D341Med (cell line): ENCODE measurements around the gene GAR1.
A peak's percentile ranks its signal among the peaks of the same experiment; 100 is the strongest.
"Not testable (repeated sequence)": the region's sequence is repeated elsewhere in the genome, so short reads cannot be mapped to it uniquely, and the experiment has no call there.

Experiments
- DNase-seq: peaks from one replicate; pipeline ENCODE4 v3.0.0; 2012; ENCODE audit warnings: low spot score

GAR1 gene

DNA sequence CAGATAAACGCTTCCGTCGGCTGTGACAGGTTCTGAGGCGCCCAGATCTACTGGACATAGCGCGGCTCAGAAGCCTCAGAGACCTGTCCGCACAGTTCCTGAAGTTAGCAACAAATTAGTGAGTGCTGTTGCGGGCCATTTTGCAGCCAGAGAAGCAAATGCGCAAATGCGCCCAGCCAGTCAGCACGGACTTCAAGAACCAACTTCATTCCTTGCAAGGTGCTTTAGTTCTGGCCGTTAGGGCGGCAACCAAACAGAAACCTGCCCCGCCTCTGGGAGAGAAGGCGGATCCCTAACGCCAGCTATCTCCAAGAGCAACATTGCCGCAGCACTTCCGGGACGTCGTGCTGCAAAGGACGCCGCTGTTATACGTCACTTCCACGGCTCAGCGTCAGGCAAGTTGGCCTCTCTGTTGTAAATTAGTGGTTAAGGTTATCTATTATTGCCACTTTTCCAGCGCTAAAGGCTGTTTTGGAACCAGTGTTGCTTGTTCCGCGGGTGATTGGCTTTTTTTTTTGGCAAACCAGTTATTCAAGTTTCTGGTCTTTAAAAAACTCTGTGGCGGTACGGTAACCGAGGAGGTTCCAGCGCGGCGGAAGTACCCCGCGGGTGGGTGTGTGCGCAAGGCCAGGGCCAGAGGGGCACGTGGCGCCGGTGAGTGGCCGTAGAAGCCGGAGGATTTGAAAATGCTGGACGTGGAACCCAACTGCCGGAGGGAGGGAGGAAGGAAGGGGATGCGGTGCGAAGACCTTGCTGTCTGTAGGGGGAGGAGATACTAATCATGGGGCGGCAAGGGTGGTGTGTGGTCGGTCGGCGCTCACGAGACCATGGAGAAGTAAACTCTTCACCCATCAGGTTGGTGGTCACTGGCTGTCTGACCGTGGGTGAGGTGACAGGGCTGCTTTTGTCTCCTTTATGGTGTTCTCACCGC lies at the start of gene GAR1:
Gene GAR1, plus strand, starts transcription at position 612 of the 931 bp plus-strand sequence. CDS start 403 bp downstream, outside the sequence.
- DNase-seq: peak; percentile 91

DNA sequence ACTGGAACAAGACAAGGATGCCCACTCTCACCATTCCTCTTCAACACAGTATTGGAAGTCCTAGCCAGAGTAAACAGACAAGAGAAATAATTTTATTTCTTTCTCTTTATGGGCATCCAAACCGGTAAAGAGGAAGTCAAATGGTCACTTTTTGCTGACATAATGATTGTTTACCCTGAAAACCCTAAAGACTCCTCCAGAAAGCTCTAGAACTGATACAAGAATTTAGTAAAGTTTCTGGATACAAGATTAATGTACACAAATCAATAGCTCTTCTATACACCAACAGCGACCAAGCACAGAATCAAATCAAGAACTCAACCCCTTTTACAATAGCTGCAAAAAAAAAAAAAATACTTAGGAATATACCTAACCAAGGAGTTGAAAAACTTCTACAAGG lies 33.5 kb upstream of the GAR1 start:
- DNase-seq: not testable (repeated sequence)

GRCh38 chr4:109786846-109787245 lies 28.7 kb upstream of the GAR1 start:
- DNase-seq: no peak

DNA sequence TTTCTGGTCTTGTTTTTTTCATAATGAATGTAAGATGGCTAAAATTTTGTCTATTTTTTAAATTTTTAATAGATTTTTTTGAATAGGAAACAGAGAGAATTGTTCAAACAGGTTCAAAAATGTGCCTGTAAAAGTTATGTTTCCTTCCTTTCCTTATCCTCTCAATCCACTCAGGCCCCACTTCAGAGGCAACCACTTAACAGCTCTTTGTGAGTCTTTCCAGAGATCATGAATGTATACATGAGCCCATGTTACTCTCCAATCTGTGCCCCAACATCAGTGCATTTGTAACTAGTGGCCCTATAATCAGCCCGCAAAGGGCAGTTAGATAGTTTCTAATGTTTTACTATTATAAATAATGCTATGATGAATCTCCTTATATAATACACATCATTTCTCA lies 27.8 kb upstream of the GAR1 start:
- no peak for DNase-seq

- DNase-seq: no peak
Observed at GRCh38 chr4:109795059-109795458, 20.5 kb upstream of the GAR1 start.

DNA sequence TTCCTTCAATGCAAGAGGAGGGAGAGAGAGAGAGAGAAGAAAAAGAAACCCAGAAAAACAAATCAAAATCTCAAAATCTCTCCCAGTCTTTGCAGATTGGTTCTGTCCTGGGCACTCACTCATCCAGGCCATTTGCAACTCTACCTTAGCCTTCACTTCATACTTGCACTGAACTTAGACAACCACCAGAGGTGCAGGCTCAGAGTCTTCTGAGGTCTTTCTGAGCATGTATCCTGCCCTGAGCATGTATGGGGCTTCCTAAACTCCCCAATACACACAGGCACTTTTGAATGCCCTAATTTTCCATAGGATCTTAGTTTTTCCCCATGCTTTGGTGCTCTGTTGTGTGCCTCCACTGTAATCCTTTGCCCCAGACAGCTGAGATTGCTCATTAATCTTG lies 16.7 kb upstream of the GAR1 start:
- DNase-seq: no peak

GRCh38 chr4:109801099-109801789 lies 14.3 kb upstream of the GAR1 start:
- DNase-seq: no peak

- DNase-seq: no peak
Observed at GRCh38 chr4:109801895-109802319, 13.7 kb upstream of the GAR1 start, which contains the start of gene CFI. Gene CFI (minus strand): TSS chr4:109801999. CDS start chr4:109801971, 28 bp downstream.

GRCh38 chr4:109803924-109804571 lies 11.5 kb upstream of the GAR1 start:
- peak; percentile 67 for DNase-seq

DNA sequence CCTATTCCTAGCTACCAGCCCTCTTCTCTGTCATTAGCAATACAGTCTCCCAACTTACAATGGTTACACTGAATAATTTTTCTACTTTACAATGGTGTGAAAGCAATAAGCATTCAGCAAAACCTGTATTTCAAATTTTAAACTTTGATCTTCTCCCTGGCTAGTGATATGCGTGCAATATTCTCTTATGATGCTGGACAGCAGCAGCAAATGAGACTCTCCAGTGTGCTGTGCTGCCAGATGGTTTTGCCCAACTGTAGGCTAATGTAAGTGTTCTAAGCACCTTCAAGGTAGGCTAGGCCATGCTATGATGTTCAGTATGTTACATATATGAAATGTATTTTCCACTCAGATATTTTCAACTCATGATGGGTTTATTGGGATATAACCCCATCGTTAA lies 5.9 kb upstream of the GAR1 start:
- DNase-seq: no peak

DNA sequence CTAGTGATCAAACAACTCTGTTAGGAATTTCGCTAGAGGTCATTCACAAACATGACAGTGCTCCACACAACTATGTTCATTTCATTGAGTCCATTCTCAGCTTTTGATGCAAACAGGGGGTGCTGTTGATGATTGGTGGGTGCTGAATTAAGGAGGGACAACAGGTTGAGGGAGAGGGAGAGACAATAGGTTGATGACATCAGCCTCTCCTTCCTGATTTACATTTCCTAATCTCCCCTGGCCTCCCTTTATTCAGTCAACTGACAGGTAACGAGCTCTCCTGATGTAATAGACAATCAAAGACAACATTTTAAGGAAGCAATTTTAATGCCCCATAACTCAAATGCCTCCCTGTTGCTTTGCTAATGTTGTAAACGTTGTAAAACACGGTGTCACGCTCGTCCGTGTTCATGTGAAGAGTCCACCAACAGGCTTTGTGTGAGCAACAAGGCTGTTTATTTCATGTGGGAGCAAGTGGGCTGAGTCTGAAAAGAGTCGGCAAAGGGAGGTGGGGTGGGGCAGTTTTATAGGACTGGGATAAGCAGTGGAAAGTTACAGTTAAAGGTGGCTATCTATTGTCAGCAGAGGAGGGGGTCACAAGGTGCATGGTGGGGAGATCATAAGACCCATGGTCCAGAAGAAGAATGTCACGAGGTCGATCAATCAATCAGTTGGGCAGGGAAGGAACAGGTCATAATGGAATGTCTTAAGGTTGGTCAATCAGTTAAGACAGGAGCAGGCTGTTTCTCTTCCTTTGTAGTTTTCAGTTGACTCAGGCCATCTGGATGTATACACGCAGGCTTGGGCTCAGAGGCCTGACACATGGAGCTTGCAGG lies 4.8 kb upstream of the GAR1 start:
- no peak for DNase-seq

- no peak for DNase-seq
Observed at GRCh38 chr4:109811707-109812106, 3.9 kb upstream of the GAR1 start.

GRCh38 chr4:109816082-109816442 lies 500 bp downstream of the GAR1 start:
- DNase-seq: peak; percentile 41

GRCh38 chr4:109816894-109817293 lies 1.3 kb downstream of the GAR1 start:
- no peak for DNase-seq

DNA sequence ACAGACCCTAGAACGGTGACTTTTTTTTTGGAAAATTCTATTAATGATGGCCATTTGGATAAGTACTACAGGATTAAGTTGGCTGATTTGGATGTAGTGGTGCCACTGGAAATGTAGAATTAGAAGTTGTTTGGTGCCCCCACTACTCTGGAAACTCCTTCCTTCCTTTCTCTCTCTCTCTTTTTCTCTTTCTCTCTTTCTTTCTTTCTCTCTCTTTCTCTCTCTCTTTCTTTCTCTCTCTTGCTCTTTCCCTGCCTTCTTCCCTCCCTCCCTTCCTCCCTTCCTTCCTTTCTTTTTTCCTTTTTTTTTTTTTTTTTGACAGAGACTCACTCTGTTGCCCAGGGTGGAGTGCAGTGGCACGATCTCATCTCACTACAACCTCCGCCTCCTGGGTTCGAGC lies 2.7 kb downstream of the GAR1 start:
- DNase-seq: no peak

GRCh38 chr4:109820563-109820962 lies 5.0 kb downstream of the GAR1 start:
- peak; percentile 70 for DNase-seq

GRCh38 chr4:109821185-109821584 lies 5.6 kb downstream of the GAR1 start:
- DNase-seq: no peak

DNA sequence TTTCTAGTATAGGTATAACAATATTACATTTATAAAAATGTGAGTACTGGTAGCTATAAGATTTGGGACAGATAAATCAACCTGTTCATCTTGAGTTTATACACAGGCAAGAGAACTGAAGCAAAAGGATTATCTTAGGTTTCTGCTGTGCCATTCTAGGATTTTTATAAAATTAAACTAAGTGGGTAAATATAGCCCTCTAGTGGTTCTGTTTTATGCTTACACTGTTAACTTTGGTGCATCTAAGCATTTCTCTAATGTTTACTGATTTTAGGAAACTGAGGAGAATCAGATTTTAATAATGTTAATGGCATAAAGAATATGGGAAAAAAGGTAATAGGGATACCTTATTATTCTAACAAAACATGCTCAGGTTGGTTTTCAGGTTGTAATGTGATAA lies 11.2 kb downstream of the GAR1 start:
- no peak for DNase-seq

DNA sequence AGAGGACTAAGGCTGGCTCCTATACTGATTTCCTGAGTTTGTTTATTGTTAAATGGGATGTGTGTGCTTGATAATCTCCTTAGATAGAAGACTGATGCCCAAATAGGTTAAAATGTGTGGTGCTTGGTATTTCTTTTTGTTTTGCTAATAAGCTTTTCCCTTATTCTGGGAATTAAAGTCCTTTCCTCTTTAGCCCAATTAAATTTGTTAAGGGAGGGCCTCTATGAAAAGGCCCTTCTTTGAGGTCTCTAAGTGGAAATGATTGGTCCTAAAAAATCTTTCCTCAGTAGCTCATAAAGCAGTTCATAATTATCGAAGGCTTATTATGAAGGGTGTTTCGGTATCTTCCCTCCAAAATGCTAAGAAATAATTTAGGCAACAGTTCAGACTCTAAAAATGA lies 12.1 kb downstream of the GAR1 start, which contains the start of gene RRH:
Gene RRH, plus strand, starts transcription at position 301 of the 400 bp plus-strand sequence. Its CDS starts 56 bp downstream, at position 357.
- DNase-seq: no peak

GRCh38 chr4:109833756-109834155 lies 18.2 kb downstream of the GAR1 start:
- no peak for DNase-seq

GRCh38 chr4:109836985-109837384 lies 21.4 kb downstream of the GAR1 start:
- no peak for DNase-seq
